ENCODE measurements around the gene KCNJ8.
"Not testable (repeated sequence)": the region's sequence is repeated elsewhere in the genome, so short reads cannot be mapped to it uniquely, and the experiment has no call there.

The KCNJ8 gene

GRCh38 chr12:21786041-21786531 lies 11.6 kb upstream of the KCNJ8 start:
- DNase-seq (ENCODE audit: low read depth) = no peak

GRCh38 chr12:21782723-21783122 lies 8.2 kb upstream of the KCNJ8 start:
- DNase-seq (ENCODE audit: low read depth) = not testable (repeated sequence)

- DNase-seq (ENCODE audit: low read depth) = no peak
Observed at GRCh38 chr12:21780786-21781185, 6.3 kb upstream of the KCNJ8 start.

GRCh38 chr12:21776175-21776574 lies 1.7 kb upstream of the KCNJ8 start:
- no peak for DNase-seq (ENCODE audit: low read depth)

- DNase-seq (ENCODE audit: low read depth) = no peak
Observed at GRCh38 chr12:21775133-21775820, 771 bp upstream of the KCNJ8 start.

GRCh38 chr12:21773806-21774205 lies 700 bp downstream of the KCNJ8 start:
- DNase-seq (ENCODE audit: low read depth) = no peak

- no peak for DNase-seq (ENCODE audit: low read depth)
Observed at GRCh38 chr12:21773263-21773741, 1.2 kb downstream of the KCNJ8 start.

GRCh38 chr12:21771311-21771710 lies 3.2 kb downstream of the KCNJ8 start:
- DNase-seq (ENCODE audit: low read depth) = no peak

GRCh38 chr12:21769307-21769706 lies 5.2 kb downstream of the KCNJ8 start:
- DNase-seq (ENCODE audit: low read depth) = no peak

- DNase-seq (ENCODE audit: low read depth) = no peak
Observed at GRCh38 chr12:21766403-21766802, 8.1 kb downstream of the KCNJ8 start.

- DNase-seq (ENCODE audit: low read depth) = no peak
Observed at GRCh38 chr12:21764950-21765349, 9.6 kb downstream of the KCNJ8 start.

- no peak for DNase-seq (ENCODE audit: low read depth)
Observed at GRCh38 chr12:21764065-21764464, 10.4 kb downstream of the KCNJ8 start.

GRCh38 chr12:21763531-21763930 lies 11.0 kb downstream of the KCNJ8 start:
- no peak for DNase-seq (ENCODE audit: low read depth)

- DNase-seq (ENCODE audit: low read depth) = no peak
Observed at GRCh38 chr12:21759737-21760136, 14.8 kb downstream of the KCNJ8 start.

- no peak for DNase-seq (ENCODE audit: low read depth)
Observed at GRCh38 chr12:21757735-21758134, 16.8 kb downstream of the KCNJ8 start.

- no peak for DNase-seq (ENCODE audit: low read depth)
Observed at GRCh38 chr12:21756699-21757098, 17.8 kb downstream of the KCNJ8 start.

- DNase-seq (ENCODE audit: low read depth) = no peak
Observed at GRCh38 chr12:21751517-21751916, 23.0 kb downstream of the KCNJ8 start.

- no peak for DNase-seq (ENCODE audit: low read depth)
Observed at GRCh38 chr12:21745258-21745657, 29.2 kb downstream of the KCNJ8 start.

GRCh38 chr12:21731144-21731543 lies 43.4 kb downstream of the KCNJ8 start:
- no peak for DNase-seq (ENCODE audit: low read depth)

- DNase-seq (ENCODE audit: low read depth) = no peak
Observed at GRCh38 chr12:21725731-21726130, 48.8 kb downstream of the KCNJ8 start.

- no peak for DNase-seq (ENCODE audit: low read depth)
Observed at GRCh38 chr12:21718944-21719650, 55.4 kb downstream of the KCNJ8 start.

- DNase-seq (ENCODE audit: low read depth) = no peak
Observed at GRCh38 chr12:21718403-21718802, 56.1 kb downstream of the KCNJ8 start.

- DNase-seq (ENCODE audit: low read depth) = no peak
Observed at GRCh38 chr12:21717767-21718166, 56.7 kb downstream of the KCNJ8 start.

Measured in activated gamma-delta T cell treated with anti-CD3 and anti-CD28 coated beads, Interleukin-2, amount 50 U/mL, for 16 hours (primary cell).